ENCODE measurements around the gene ATXN10. TPM values are rescaled to one million over a fixed set of nuclear protein-coding genes. Genes with fewer than 3 reads are reported as not detected.

The ATXN10 gene
- total RNA-seq, 1 donor from 2014 or later = 102 TPM

DNA sequence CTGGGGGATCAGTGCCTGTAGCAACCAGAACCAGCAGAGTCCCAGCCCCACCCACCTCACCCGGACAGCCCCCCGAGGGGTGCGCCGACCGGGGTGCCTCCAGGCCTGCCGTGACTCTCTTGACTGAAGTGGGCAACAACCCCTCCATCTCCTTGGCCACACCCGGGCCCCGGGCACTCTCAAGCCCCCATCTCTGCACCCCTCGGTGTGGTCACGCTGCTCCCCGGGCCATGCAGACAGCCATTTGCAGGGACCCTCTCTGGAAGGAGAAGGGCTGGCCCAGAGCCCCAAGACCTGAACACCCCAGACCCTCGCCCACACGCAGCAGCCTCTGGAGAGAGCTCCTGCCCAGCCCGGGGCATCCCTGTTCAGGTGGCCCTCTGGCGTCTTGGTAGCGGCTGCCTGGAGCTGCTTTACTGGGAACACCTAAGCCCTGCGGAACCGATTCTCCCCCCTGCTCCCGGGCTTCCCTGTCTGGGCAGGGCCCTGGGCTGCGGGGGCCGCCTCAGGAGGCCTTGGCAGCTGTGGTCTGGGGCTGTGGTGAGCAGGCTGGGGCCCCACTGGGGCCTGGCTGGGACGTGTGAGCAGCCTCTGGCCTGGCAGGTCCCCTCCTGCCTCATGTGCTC lies 220.5 kb downstream of the ATXN10 start:
- DNase-seq = no peak

DNA sequence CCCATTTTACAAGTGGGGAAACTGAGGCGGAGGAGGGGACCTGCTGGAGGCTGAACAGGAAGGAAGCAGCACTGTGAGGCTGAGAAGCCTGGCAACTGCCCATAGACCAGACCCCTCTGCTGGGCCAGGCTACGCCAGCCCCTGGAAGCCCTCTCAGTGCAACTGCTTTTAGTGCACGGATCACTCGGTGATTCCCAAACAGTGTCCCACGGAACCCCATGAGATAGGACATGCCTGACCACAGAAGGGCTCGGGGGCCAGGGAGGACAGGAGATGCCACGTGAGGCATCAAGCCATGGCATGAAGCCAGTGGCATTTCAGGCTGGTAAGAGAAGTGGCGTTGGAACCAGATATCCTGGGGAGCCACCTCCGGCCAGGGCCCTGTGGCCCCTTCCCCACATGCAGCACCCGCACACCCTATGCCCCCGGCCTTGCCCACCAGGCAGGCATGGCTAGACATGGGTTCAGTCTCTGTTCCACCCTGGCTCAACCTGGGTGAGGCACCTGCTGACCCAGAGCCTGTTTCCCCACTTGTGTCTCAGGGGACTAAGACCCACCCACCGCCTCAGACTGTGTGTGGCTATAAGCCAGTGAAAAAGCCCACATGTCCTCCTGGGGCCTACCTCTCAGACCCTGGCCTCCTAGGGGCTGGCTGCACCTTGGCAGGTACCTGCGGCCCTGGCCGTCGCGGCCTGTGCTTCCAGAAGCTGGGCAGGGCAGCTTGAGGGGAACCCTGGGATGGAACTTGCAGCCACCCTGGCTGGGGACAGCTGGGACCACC lies 221.2 kb downstream of the ATXN10 start:
- DNase-seq = no peak

DNA sequence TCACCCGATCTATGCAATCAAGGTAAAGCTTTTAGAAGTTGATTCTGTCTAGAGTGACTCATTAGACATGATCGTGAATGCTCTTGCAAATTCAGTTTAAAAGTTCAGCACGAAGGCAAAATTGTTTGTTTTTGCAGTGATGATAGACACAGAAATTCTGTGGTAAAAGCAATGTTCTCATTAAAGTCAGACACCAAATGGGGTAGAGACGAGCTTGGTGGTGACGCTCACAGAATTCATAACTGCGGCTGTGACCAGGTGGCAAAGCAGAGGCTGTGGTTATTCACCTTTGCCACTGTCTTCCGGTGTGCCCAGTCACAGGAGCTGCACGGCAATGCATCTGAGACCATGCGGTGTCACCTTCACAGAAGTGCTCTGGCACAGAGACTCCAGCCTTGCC lies 221.9 kb downstream of the ATXN10 start:
- no peak for DNase-seq

Small RNAs within 50 kb of the gene (small RNA-seq; reads per million reads assigned to genes)
- gene MIR4762 (ENCODE audit: low replicate concordance) (0.07 reads per million), gene RNU6-1161P (ENCODE audit: low replicate concordance) (not detected)

Other genes with a start within 250 kb of the ATXN10 start
- 117 TPM for gene FBLN1, start 169.0 kb upstream of the ATXN10 start, total RNA-seq

Measured in skin of body (tissue), 3 donors.